Neuron (in vitro differentiated cells): ENCODE data around the gene TMEM120B.
"Not testable (repeated sequence)": the region's sequence is repeated elsewhere in the genome, so short reads cannot be mapped to it uniquely, and the experiment has no call there.

Experiments
- H2AFZ ChIP-seq: one replicate; pipeline ENCODE4 v1.6.1; 2013; ENCODE audit warnings: low read depth, mild to moderate bottlenecking, inconsistent platforms, low read length, moderate library complexity
- H3K27me3 ChIP-seq: one replicate; pipeline ENCODE4 v1.6.1; 2013; ENCODE audit warnings: low read length; ENCODE audit not compliant: insufficient read depth
- H3K36me3 ChIP-seq: one replicate; pipeline ENCODE4 v1.6.1; 2013; ENCODE audit warnings: low read length; ENCODE audit not compliant: insufficient read depth
- H3K4me1 ChIP-seq: one replicate; pipeline ENCODE4 v1.6.1; 2013; ENCODE audit warnings: low read length; ENCODE audit not compliant: insufficient read depth
- H3K4me3 ChIP-seq: 2 replicates; pipeline ENCODE4 v1.5.1; 2013; ENCODE audit warnings: mild to moderate bottlenecking, low read length, moderate library complexity
- H3K9me3 ChIP-seq: one replicate; pipeline ENCODE4 v1.6.1; 2013; ENCODE audit warnings: low read length

The TMEM120B gene

DNA sequence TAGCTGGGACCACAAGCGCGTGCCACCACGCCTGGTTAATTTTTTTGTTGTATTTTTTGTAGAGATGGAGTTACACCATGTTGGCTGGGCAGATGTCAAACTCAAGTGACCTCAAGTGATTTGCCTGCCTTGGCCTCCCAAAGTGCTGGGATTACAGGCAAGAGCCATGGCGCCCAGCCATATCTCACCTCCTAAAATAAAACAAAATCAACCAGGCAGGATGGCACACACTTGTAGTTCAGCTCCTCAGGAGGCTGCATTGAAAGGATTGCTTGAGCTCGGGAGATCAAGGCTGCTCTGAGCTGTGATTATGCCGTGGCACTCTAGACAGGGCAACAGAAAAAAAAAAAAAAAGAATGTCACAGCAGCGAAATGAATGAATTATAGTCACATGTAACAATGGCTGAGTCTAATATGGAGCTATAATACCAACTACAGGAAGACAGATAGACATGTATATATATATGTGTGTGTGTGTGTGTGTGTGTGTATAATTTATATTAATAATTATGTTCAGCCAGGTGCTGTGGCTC is 19.3 kb upstream of the TMEM120B start:
- Histone ChIP-seq H2AFZ (no peak overlapping the region), H3K9me3 (no peaks in the 10 kb centered on the region), H3K4me1 (peaks cover 6% of the 10 kb centered on the region), H3K4me3 (no peak overlapping the region), H3K36me3 (no peaks in the 10 kb centered on the region), H3K27me3 (no peaks in the 10 kb centered on the region)

DNA sequence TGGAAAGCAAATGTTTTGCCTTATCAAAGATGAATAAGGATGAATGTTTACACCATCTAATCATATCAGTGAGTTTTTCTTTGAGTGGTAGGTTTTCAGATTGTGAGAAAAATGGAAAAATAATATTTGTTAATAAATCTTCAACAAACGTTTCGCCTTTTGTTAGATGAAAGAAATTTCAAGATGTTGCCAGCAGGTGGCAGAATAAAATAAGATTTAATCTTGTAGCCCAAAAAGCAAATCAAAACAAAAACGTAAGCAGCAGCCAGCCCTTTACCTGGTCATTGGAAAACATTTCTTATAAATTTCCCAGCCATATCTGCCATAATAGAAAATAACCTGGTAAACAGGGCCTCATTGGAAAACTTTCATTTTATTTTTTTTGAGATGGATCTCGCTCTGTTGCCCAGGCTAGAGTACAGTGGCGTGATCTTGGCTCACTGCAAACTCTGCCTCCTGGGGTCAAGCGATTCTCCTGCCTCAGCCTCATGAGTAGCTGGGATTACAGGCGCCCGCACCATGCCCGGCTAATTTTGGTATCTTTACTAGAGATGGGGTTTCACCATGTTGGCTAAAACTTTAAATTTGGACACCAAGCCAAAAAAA is 15.4 kb upstream of the TMEM120B start:
- Histone ChIP-seq H3K4me1 (no peaks in the 10 kb centered on the region), H3K9me3 (no peaks in the 10 kb centered on the region), H3K4me3 (no peak overlapping the region), H3K36me3 (no peaks in the 10 kb centered on the region), H3K27me3 (peaks cover 5% of the 10 kb centered on the region), H2AFZ (peak overlapping the region; percentile 77)

DNA sequence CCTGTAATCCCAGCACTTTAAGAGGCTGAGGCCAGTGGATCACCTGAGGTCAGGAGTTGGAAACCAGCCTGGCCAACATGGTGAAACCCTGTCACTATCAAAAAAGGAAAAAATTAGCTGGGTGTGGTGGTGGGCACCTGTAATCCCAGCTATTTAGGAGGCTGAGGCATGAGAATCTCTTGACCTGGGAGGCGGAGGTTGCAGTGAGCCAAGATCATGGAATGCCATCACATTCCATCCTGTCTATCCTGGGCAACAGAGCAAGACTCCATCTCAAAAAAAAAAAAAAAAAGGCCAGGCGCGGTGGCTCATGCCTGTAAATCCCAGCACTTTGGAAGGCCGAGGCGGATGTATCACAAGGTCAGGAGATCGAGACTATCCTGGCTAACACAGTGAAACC is 14.7 kb upstream of the TMEM120B start:
- not testable (repeated sequence) for H3K9me3 ChIP-seq, H3K36me3 ChIP-seq, H3K4me1 ChIP-seq, H3K27me3 ChIP-seq, H3K4me3 ChIP-seq, H2AFZ ChIP-seq

DNA sequence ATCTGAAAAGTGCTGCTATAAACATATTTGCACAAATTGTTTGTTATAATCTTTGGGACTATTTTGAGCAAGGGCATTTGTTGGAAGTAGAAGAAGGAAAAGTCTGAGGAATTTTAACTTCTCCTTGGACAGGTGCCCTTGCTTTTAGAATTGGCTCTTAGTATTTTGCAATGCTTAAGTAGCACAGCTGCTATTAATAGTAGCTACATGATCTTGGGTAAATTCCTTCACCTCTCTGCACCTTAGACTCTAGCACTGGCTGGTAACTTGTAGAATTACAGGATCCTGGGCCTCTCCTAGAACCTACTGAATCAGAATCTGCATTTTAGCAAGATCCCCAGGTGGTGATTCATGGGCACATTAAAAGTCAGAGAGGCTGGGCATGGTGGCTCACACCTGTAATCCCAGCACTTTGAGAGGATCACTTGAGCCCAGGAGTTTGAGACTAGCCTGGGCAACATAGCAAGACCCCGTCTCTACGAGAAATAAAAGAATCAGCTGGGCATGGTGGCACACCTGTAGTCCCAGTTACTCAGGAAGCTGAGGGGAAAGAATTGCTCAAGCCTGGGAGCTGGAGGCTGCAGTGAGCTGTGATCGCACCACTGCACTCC is 10.8 kb upstream of the TMEM120B start:
- no peaks in the 10 kb centered on the region for H3K4me1 ChIP-seq
- no peak overlapping the region for H3K4me3 ChIP-seq
- no peaks in the 10 kb centered on the region for H3K36me3 ChIP-seq
- H3K27me3 ChIP-seq: peaks cover 5% of the 10 kb centered on the region
- peaks cover 4% of the 10 kb centered on the region for H3K9me3 ChIP-seq
- no peak overlapping the region for H2AFZ ChIP-seq

DNA sequence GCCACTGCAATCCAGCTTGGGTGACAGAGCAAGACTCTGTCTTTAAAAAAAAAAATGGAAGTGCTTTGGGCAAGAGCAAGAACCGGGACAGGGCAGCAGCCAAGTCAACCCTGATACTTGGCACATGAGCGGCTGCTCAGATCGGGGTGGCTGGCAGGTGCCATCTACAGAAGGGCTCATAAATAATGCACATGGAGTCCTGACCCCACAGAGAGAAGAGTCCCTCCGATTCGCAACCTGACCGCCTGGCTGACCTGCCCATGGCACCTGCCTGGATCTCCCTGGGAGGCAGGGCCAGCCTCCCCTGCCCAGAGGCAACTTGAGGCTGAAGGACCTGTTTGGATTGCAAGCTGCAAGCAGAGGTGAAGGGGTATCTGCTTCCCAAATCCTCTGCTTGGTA is 9.6 kb upstream of the TMEM120B start:
- Histone ChIP-seq H3K9me3 (peaks cover 4% of the 10 kb centered on the region), H3K36me3 (no peaks in the 10 kb centered on the region), H2AFZ (no peak overlapping the region), H3K4me3 (no peak overlapping the region), H3K27me3 (peaks cover 5% of the 10 kb centered on the region), H3K4me1 (no peaks in the 10 kb centered on the region)

DNA sequence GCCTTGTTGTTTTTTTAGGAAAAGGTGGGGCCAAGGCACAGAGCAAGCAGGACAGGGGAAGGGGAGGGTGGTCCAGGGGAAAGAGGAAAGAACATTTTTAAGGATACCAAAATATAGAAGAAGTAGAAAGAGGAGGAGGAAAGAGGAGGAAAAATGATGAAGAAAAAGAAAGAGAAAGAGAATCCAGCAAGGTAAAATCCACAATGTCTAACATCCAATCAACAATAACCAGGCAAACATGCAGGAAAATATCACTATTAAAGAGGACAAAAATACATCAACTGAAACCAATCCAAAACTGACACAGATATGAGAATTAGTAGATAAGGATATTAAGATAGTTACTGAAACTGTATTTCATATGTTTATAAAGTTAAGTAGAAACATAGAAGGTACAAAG is 7.0 kb upstream of the TMEM120B start:
- no peaks in the 10 kb centered on the region for H3K36me3 ChIP-seq
- no peak overlapping the region for H2AFZ ChIP-seq
- H3K4me1 ChIP-seq: no peaks in the 10 kb centered on the region
- peaks cover 5% of the 10 kb centered on the region for H3K27me3 ChIP-seq
- H3K4me3 ChIP-seq: no peak overlapping the region
- H3K9me3 ChIP-seq: peaks cover 4% of the 10 kb centered on the region

DNA sequence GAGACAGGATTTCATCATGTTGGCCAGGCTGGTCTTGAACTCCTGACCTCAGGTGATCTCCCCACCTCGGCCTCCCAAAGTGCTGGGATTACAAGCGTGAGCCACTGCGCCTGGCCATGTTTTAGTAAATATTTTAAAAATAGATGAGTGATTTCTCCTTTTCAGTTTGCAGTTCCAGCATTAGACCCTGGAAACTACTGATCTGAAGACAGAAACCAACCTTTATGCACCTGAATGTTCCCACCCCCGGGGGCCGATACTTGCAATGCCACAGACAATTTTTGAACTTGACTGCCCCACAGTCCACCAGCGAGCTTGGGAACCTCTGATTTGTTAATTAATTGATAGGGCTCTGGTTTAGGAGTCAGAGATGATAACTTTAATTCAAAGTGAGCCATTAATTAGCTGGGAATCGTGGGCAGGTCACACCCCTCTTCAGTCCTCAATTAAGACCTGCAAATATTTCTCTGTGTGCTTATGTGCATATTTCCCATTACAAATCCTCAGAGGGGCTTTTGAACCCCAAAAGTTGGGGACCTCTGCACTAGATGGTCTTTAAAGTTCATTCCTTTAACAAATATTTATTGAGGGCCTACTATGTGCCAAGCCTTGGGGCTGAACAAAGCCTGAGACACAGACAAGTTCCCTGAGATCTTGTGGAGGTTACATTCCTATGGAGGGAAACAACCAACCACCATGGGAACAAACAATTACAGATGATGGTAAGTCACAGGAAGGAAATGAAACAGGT is 4.1 kb upstream of the TMEM120B start:
- no peaks in the 10 kb centered on the region for H3K27me3 ChIP-seq
- H3K36me3 ChIP-seq: no peaks in the 10 kb centered on the region
- peaks cover 4% of the 10 kb centered on the region for H3K9me3 ChIP-seq
- H3K4me1 ChIP-seq: peaks cover 7% of the 10 kb centered on the region
- H3K4me3 ChIP-seq: no peak overlapping the region
- H2AFZ ChIP-seq: no peak overlapping the region

DNA sequence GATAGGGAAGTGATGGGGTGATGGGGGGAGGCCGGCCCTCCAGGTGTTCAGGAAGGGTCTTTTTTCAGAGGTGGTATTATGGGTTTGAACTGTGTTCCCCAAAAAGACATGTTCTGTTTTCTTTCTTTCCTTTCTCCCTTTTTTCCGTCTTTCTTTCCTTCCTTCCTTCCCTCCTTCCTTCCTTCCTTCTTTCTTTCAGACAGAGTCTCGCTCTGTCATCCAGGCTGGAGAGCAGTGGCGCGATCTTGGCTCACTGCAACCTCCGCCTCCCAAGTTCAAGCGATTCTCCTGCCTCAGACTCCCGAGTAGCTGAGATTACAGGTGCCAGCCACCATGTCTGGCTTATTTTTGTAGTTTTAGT is 3.5 kb upstream of the TMEM120B start:
- peaks cover 10% of the 10 kb centered on the region for H3K4me1 ChIP-seq
- not testable (repeated sequence) for H3K9me3 ChIP-seq

DNA sequence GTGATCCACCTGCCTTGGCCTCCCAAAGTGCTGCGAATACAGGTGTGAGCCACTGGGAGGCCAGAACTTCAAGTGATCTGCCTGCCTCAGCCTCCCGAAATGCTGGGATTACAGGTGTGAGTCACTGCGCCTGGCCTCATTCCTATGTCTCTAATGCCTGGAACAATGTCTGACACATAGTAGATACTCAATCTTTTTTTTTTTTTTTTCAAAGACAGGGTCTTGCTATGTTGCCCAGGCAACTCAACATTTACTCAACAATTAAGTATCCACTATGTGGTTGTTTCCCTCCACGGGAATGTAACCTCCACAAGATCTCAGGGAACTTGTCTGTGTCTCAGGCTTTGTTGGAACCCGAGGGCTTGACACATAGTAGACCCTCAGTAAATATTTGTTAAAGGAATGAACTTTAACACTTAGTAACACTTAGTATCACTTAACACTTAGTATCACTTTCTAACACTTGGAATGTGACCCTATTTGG is 3.0 kb upstream of the TMEM120B start:
- Histone ChIP-seq H3K4me3 (no peak overlapping the region), H3K9me3 (peaks cover 4% of the 10 kb centered on the region), H2AFZ (no peak overlapping the region), H3K36me3 (no peaks in the 10 kb centered on the region), H3K4me1 (peaks cover 10% of the 10 kb centered on the region), H3K27me3 (no peaks in the 10 kb centered on the region)

More for the DNA sequence above, 3.5 kb upstream of the TMEM120B start:
- H3K36me3 ChIP-seq, H3K4me3 ChIP-seq, H3K27me3 ChIP-seq, H2AFZ ChIP-seq: not testable (repeated sequence)

DNA sequence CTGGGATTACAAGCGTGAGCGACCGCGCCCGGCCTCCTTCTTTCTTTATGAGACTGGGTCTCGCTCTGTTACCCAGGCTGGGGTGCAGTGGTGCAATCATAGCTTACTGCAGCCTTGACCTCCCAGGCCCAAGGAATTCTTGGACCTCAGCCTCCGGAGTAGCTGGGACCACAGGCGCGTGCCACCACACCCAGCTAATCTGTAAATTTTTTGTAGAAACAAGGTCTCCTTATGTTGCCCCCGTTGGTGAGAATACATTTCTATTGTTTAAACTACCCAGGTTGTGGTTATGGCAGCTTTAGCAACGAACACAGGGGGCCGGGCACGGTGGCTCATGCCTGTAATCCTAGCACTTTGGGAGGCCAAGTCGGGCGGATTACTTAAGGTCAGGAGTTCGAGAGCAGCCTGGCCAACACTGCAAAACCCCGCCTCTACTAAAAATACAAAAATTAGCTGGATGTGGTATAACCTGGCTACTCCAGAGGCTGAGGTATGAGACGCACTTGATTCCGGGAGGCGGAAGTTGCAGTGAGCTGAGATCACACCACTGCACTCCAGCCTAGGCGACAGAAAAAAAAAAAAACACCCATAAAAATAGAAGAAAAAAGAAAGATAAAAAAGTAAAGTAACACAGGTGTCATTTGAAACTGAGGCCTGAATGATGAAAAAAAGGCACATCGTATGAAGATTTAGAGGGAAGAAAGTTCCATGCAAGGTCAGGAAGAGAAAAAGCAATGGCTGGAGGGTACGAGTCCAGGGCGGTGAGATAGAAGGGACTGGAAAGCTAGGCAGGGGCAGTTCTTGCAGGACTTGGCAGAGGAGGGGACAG is 977 bp upstream of the TMEM120B start:
- Histone ChIP-seq H3K9me3 (no peaks in the 10 kb centered on the region), H3K4me3 (peak overlapping the region; percentile 82), H2AFZ (peak overlapping the region; percentile 93), H3K36me3 (no peaks in the 10 kb centered on the region), H3K27me3 (no peaks in the 10 kb centered on the region), H3K4me1 (peaks cover 10% of the 10 kb centered on the region)

DNA sequence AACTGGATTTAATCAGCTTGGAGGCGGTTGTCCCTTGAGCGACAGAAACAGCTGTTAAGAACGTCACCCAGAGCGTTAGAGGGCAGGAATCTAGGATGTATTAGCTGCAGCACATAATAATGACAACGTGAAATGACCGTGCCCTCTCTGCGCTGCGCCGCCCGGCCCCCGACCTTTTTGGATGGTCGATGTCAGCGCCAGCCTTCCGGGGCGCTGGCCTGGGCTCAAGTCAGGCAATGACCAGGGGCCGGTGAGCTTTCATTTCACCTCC is 427 bp upstream of the TMEM120B start:
- Histone ChIP-seq H3K9me3 (no peaks in the 10 kb centered on the region), H3K4me3 (peak overlapping the region; percentile 82), H3K4me1 (peaks cover 10% of the 10 kb centered on the region), H2AFZ (peak overlapping the region; percentile 93), H3K27me3 (no peaks in the 10 kb centered on the region), H3K36me3 (no peaks in the 10 kb centered on the region)

DNA sequence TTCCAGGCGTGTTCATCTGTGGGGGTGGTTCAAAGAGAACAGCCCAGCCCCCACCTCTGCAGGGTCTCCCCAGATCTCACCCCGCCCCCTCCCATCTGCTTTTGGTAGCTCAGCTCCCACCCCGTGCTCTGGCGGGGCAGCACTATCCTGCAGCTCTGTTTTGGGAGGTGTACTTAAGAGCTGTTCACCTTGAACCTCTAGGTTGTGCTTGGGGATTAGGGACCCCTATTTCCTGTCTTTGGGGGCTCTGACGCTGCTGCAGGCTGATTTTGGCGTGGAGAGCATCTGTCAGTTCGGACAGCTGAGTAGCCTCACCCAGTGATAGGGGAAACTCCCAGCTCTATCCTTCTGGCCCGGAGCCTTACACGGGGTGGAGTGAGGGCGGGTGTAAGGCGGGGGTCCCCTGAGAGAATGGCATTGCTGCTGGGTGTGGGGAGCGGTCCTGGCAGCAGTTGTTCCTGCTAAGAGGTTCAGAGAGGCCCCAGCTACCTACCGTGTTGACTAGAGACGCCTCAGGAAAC is 765 bp downstream of the TMEM120B start:
- Histone ChIP-seq H2AFZ (peak overlapping the region; percentile 93), H3K27me3 (no peaks in the 10 kb centered on the region), H3K4me3 (peak overlapping the region; percentile 82), H3K36me3 (no peaks in the 10 kb centered on the region), H3K4me1 (peaks cover 10% of the 10 kb centered on the region), H3K9me3 (no peaks in the 10 kb centered on the region)

DNA sequence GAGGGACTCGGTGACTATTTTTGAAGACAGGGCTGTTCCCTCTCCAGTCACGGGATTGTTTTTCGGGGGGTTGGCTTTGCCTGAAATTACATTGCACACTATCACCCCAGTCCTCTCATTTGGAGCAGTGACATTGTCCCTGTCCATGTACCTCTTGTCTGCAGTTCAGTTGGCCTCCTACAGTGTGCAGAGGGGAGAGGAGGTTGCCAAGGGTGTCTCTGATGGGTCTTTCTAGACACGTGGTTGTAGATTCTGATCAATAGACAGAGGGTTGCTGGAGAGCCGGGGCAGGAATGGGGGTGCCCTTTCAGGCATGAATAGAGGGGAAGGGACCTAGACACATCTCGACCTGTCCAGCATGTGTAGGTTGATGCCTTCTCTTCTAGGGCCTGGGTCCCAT is 1.2 kb downstream of the TMEM120B start:
- no peaks in the 10 kb centered on the region for H3K27me3 ChIP-seq

More for the DNA sequence above, 1.2 kb downstream of the TMEM120B start:
- Histone ChIP-seq H3K36me3 (no peaks in the 10 kb centered on the region), H2AFZ (no peak overlapping the region), H3K4me3 (peak overlapping the region; percentile 82), H3K4me1 (peaks cover 10% of the 10 kb centered on the region), H3K9me3 (no peaks in the 10 kb centered on the region)
